Tibial artery (tissue), 4 donors: ENCODE results near the gene KCNJ6.

Source experiments
- DNase-seq, 2 donors: peaks; one replicate each; pipeline ENCODE4 v3.0.0-alpha.2; 2019
- H3K27ac ChIP-seq, 2 donors: fragments of 200-600 bp; sonication (generic) in 1 of 2; 1 replicate in 1 of 2; 2 replicates in 1 of 2; pipeline ENCODE4 v1.5.1; 2018 to 2019; ENCODE audit warnings: mild to moderate bottlenecking in 1 of 2
- H3K27me3 ChIP-seq, 2 donors: fragments of 200-600 bp; sonication (generic) in 1 of 2; one replicate each; pipeline versions ENCODE4 v1.5.1 to v1.6.0; 2016 to 2019
- H3K36me3 ChIP-seq, 3 donors: fragments of 200-600 bp; sonication (generic) in 2 of 3; one replicate each; pipeline ENCODE4 v1.5.1; 2016 to 2019; ENCODE audit warnings: mild to moderate bottlenecking in 2 of 3
- H3K4me1 ChIP-seq, 4 donors: fragments of 200-600 bp; sonication (generic) in 2 of 4; 1 replicate in 3 of 4; 2 replicates in 1 of 4; pipeline ENCODE4 v1.5.1; 2016 to 2019
- H3K4me3 ChIP-seq, 2 donors: fragments of 200-600 bp; sonication (generic) in 1 of 2; 1 replicate in 1 of 2; 2 replicates in 1 of 2; pipeline ENCODE4 v1.5.1; 2018 to 2019; ENCODE audit warnings: mild to moderate bottlenecking in 2 of 2
- H3K9me3 ChIP-seq, 3 donors: fragments of 200-600 bp; sonication (generic) in 1 of 3; one replicate each; pipeline ENCODE4 v1.5.1; 2016 to 2019
- CTCF ChIP-seq, 2 experiments: fragments of 200-600 bp in 1 of 2; fragments of 450-650 bp in 1 of 2; IDR thresholded peaks; one replicate each; pipeline ENCODE4 v1.5.1; 2017 to 2019; ENCODE audit warnings: antibody characterized with exemption in 2 of 2, mild to moderate bottlenecking in 1 of 2, moderate library complexity in 1 of 2
- intact Hi-C: fragments of 100-400 bp; cut with DNase I; formaldehyde crosslinking; loops from one replicate; pipeline ENCODE4 v1.15.0; 2023; ENCODE audit warnings: low total_unique reads

KCNJ6 gene

GRCh38 chr21:37916310-37917051, at the start of gene KCNJ6:
KCNJ6 (minus strand) TSS chr21:37916457; CDS start chr21:37840682, 75,775 bp downstream.
- Histone ChIP-seq H3K4me1 (peaks cover 0 to 23% (median 20%) of the 10 kb centered on the region in 4 donors), H3K27me3 (peaks cover 0 to 77% of the 10 kb centered on the region in 2 donors), H3K9me3 (no peaks in the 10 kb centered on the region), H3K36me3 (no peaks in the 10 kb centered on the region), H3K4me3 (peak within 1 kb of the TSS; percentile 21 to 37), H3K27ac (no peak within 1 kb of the TSS)
- DNase-seq: no peak
- intact Hi-C loops: no loop called here
- TF ChIP-seq CTCF (IDR thresholded peaks at IDR 0.05): peak; percentile 29 to 37

GRCh38 chr21:37965088-37965805, 49.0 kb upstream of the KCNJ6 start:
- DNase-seq: no peak
- TF ChIP-seq CTCF (IDR thresholded peaks at IDR 0.05): no peak
- intact Hi-C loops: no loop called here
- no peaks in the 10 kb centered on the region for H3K4me1 ChIP-seq
- no peak overlapping the region for H3K4me3 ChIP-seq
- H3K27me3 ChIP-seq: peaks cover 0 to 20% of the 10 kb centered on the region in 2 donors
- no peak overlapping the region for H3K27ac ChIP-seq
- no peaks in the 10 kb centered on the region for H3K36me3 ChIP-seq
- no peaks in the 10 kb centered on the region for H3K9me3 ChIP-seq

GRCh38 chr21:37958537-37958936, 42.3 kb upstream of the KCNJ6 start:
- intact Hi-C loops: no loop called here
- DNase-seq: no peak
- no peaks in the 10 kb centered on the region for H3K4me1 ChIP-seq

GRCh38 chr21:37956772-37957171, 40.5 kb upstream of the KCNJ6 start:
- Histone ChIP-seq H3K27me3 (peaks cover 0 to 17% of the 10 kb centered on the region in 2 donors), H3K4me3 (no peak overlapping the region), H3K27ac (no peak overlapping the region), H3K9me3 (no peaks in the 10 kb centered on the region), H3K4me1 (no peaks in the 10 kb centered on the region), H3K36me3 (no peaks in the 10 kb centered on the region)
- no peak for DNase-seq
- intact Hi-C loops: no loop called here
- no peak for TF ChIP-seq CTCF (IDR thresholded peaks at IDR 0.05)

More at GRCh38 chr21:37958537-37958936, 42.3 kb upstream of the KCNJ6 start:
- Histone ChIP-seq H3K27ac (no peak overlapping the region), H3K4me3 (no peak overlapping the region), H3K36me3 (no peaks in the 10 kb centered on the region), H3K27me3 (peaks cover 0 to 14% of the 10 kb centered on the region in 2 donors), H3K9me3 (no peaks in the 10 kb centered on the region)
- no peak for TF ChIP-seq CTCF (IDR thresholded peaks at IDR 0.05)

- peaks cover 0 to 19% of the 10 kb centered on the region in 2 donors for H3K27me3 ChIP-seq
- H3K27ac ChIP-seq: no peak overlapping the region
- intact Hi-C loops: no loop called here
- no peaks in the 10 kb centered on the region for H3K4me1 ChIP-seq
- H3K9me3 ChIP-seq: no peaks in the 10 kb centered on the region
- no peak for DNase-seq
- no peak for TF ChIP-seq CTCF (IDR thresholded peaks at IDR 0.05)
- no peak overlapping the region for H3K4me3 ChIP-seq
- H3K36me3 ChIP-seq: no peaks in the 10 kb centered on the region
Measured at GRCh38 chr21:37945036-37945435, 28.8 kb upstream of the KCNJ6 start.
